HG02981 (cell line): ENCODE measurements around the gene SEMA3E.
"Not testable (repeated sequence)": the region's sequence is repeated elsewhere in the genome, so short reads cannot be mapped to it uniquely, and the experiment has no call there.

Experiments used
- ATAC-seq: cut with Tn5 transposase; IDR thresholded peaks from one replicate; pipeline ENCODE4 v1.9.1; 2021; ENCODE audit warnings: mild to moderate bottlenecking, moderate library complexity; ENCODE audit not compliant: unreplicated experiment

SEMA3E gene

DNA sequence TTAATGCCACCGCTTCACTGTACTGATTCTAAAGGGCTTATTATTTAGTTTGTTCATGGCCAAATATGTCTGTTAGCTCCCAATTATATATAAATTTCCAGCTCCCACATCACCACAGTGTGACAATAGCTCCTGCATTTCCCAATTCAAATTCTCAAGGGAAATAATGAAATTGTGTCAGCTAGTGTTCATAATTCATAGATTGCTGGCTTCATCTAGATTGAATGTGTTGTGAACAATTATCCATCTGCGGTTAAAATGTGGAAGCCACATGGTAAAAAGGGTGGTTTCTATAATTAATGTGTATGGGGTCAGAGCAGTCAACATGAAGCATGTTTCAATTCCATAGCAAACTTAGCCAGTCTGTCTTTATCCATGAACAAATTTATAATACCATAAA is 154.3 kb downstream of the SEMA3E start:
- no peak for ATAC-seq

DNA sequence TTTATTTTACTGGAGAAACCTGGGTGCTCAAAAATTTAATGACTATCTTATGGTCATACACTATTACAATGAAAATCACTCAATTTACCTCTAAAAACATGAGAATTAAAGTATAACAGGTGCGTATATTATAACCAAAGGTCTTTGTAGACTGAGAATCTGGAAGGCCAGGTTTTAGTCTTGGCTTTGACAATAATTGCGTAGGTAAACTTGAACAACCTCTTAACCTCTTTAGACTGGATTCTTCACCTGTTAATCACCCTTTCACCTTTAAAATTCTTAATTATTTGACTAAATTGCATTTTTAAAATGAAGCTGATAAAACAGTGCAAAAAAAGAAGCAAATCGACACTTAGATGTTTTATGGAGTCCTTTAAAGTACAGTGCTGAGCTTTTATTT is 156.1 kb downstream of the SEMA3E start:
- no peak for ATAC-seq

DNA sequence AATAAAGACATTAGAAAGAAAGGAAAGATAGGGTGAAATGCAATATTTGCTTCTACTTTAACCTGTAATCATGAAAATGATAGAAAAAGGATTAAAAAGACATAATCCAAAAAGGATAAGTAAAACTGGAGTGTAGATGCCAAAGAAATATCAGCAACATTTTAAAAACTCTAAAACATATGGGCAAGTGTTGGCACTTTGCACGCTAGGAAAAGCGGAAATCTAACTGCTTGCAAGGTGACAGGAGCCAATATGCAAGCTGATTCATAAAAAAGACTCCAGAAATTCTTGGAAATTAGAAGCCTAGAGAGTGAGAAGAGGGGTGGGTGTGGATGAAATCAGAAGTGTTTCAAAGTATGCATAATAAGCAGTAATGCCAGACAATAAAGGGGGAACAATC is 161.1 kb downstream of the SEMA3E start:
- no peak for ATAC-seq

DNA sequence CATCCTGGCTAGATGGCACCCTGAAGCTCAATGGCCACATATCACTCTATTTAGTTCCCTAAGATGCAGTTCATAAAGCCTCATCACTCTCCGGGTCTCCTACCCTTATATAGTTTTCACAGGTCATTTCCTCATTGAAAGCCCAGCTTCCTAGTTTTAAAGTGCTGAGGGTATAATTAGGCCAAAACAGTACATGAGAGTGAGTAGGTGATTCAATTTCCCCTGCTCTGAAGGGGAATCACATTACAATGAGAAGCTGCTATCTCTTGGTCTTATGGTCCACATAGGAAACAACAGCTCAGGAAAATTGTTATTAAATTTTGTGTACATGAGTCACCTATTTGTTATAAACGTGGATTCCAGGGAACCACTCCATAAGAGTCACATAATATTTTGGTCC is 162.0 kb downstream of the SEMA3E start:
- no peak for ATAC-seq

DNA sequence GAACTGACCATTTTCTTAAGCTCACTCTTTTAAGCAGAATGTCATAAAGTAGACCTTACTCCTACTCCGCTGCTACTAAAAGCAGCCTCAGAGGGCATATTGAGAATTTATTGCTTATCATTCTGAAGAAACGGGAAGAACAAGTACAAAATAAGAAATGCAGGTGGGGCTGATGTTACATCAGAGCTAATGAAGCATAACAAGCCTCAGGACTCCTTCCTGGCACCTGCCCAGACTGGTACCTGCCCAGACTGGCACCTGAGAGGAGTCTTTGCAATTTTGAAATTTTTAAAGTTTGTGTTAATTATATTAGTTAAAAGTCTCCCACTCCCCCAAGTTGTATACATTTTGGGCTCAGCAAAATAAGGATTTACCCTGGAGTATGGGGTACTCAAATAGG is 162.4 kb downstream of the SEMA3E start:
- ATAC-seq = no peak

DNA sequence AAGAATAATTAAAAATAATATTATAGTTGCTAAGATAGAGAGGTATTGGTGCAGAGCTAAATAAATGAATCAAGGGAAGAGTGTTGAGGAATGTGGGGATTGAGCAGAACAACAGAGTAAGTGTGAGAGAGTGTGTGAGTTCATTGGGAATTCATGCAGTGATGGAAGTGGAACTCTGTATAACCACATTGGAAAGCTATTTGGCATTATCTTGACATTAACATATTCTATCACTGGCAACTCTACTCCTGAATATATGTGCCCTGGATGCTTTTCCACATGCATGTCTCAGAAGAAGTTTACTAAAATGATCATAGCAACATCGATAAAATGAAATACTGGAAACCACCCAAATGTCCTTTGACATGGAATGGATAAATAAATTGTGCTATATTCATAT is 164.1 kb downstream of the SEMA3E start:
- ATAC-seq = no peak

DNA sequence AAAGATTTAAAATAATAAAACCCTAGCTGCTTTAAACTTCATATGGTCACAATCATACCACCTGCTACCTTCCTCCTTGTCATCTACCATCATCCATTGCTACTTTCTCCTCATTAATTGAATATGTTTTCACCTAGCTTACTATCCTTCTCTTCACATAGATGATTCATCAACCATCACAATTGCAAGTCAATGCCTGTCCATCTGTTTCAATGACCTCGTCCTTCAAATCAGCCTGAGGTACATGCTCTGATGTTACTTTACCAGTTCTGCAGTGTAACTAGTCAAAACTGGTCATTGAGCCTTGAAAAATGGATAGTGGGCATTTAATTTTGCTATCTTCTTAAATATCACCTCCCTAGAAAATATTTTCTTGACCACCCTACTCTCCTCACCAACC is 164.7 kb downstream of the SEMA3E start:
- ATAC-seq = no peak

DNA sequence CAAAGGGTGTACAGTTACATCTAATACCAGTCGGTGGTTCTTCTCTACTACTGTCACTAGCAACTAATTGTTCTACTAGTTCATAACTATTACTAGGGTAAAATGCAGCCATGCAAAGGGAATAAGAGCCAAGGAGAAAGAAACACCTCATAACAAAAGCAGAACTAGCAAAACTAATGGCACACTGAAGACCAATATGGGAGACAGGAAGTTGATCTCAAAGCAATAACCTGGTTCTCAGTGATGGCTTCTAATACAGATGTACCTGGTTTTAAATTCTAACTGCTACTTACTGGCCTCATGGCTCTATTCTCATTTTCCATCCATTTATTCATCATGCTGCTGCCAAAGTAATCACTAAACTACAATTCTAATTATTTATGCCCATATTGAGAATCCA is 170.3 kb downstream of the SEMA3E start:
- no peak for ATAC-seq

DNA sequence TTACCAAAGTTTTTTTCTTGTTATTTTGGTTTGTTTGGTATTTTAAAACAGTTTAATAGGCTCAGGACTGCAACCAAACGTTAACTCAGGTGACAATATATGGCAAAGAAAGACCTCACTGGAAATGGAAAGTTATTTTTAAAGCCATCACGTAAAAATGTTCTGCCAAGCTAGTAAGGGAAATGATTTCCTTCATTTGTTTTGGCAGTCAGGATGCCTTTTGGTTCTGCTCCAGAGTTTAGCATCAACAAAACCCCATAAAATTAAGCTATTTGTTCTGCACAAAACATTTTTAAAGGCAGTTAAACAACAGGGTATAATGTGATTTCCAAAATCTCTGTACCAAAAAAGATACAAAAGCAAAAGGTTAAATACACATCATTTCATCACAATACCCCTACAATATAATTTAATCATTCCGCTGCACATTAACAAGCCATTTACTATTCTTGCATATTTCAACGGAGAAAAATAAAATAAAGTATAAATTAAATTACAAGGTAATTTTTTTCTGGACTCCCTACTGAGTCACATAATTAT is 172.4 kb downstream of the SEMA3E start:
- no peak for ATAC-seq

DNA sequence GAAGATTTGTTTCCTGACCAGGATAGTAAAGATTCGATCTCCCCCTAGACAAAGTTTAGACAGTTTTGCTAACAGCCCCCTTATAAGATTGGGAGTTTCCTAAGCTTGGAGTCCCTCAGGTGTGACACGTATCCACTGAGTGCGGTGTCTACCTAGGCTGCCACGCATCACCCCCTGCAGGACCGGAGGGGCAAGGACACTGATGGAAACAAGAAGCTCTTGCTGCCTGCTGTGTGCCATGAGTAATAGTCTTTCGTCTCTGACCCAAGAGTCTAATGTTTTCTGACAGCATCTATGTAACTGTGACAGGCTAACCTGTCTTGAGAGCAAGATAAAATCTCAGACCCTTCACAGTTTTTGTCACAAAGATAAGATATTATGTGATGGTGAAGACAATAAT is 173.5 kb downstream of the SEMA3E start:
- ATAC-seq = no peak

DNA sequence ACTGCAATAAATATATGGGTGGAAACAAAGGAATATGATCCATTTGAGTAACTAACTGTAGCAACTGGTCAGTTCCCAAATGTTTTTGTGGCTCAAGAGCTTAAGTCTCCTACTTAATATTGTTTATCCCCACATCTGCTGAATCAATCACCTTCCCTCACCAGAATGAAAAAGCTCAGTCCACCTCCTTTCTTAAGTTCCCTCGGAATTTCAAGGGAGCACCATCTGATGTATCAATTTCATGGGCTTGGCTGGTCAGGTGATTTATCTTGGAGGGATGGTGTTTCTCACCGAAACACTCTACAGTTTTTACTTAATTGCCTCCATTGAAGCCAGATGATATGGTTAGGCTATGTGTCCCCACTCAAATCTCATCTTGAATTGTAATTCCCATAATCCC is 176.6 kb downstream of the SEMA3E start:
- no peak for ATAC-seq

DNA sequence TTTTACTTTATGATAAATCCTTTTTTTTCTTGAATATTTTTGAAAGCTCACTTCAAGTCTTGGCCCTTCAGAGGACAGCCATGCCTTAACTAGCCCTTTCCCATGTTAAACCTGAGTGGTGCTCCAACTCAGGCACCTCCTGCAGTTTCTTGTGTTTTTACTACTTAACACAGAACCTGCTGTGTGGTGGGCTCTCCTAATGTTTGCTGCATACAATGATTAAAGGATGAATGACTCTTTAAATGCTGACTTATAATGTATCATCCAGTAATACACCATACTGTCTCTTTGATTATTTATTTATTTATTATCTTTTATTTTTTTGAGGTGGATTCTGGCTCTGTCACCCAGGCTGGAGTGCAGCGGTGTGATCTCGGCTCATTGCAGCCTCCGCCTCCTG is 179.4 kb downstream of the SEMA3E start:
- ATAC-seq = no peak

DNA sequence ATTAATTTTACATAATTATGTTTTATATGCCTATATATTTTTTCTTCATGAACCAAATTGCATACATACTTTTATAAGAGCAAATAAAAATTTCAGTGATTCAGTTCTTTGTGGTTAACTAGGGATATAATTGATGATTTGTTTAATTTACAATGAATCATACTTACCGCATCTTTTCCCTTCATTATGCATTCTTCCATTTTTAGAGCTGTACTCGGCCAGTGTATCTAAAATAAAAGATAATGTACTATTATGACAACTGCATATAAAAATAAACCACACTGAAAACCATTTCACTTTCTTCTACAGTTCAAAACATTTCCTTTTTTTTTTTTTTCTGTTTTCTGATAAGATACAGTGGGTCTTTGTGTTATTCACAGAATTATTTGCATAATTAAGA is 179.9 kb downstream of the SEMA3E start:
- ATAC-seq = no peak

DNA sequence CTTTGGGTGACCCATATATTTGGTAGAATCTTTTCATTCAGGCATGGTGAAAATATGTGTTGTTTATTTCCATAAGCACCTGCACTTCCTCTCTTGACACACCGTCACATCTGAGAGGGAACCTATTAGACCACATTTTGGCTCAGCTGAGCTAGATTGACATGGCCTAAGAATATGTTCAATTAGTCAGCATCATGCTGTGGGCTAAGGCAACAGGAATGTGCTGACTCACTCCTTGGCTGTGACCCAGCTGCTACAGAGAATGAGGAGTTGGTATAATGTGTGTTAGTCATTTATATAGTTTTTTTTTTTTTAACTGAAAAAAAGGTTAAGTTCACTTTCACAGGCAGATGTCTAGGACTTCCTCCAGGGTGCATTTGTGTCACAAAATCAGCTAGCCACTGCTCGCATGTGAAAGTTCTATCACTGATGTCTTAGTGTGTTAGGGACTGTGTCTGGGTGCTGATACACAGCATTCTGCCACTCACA is 180.6 kb downstream of the SEMA3E start:
- ATAC-seq = peak; percentile 98

DNA sequence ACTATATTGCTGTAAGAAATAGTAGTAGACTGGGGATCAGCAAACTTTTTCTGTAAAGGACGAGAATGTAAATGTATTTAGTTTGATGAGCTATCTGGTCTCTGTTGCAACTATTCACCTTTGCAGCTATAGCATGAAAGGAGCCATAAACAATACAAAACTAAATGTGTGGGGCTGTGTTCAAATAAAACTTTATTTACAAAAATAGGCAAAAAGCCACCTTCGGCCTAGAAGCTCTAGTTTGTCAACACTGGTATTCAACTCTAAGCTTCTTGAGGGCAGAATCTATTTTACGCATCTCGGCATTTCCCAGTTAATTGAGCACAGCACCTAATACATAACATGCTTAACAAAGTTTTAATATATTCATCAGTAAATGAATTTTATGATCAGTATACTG is 181.4 kb downstream of the SEMA3E start:
- ATAC-seq = no peak

DNA sequence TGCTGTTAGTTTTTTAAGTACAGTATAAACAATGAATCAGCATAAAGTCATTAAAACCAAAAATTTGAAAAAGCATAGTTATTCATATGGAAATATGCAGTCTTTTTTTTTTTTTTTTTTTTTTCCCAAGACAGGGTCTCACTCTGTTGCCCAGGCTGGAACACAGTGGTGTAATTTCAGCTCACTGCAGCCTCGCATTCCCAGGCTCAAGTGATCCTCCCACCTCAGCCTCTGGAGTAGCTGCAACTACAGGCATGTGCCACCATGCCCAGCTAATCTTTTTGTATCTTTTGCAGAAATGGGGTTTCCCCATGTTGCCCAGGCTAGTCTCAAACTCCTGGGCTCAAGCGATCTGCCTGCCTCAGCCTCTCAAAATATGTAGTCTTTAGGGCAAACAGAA is 182.0 kb downstream of the SEMA3E start:
- ATAC-seq = no peak

DNA sequence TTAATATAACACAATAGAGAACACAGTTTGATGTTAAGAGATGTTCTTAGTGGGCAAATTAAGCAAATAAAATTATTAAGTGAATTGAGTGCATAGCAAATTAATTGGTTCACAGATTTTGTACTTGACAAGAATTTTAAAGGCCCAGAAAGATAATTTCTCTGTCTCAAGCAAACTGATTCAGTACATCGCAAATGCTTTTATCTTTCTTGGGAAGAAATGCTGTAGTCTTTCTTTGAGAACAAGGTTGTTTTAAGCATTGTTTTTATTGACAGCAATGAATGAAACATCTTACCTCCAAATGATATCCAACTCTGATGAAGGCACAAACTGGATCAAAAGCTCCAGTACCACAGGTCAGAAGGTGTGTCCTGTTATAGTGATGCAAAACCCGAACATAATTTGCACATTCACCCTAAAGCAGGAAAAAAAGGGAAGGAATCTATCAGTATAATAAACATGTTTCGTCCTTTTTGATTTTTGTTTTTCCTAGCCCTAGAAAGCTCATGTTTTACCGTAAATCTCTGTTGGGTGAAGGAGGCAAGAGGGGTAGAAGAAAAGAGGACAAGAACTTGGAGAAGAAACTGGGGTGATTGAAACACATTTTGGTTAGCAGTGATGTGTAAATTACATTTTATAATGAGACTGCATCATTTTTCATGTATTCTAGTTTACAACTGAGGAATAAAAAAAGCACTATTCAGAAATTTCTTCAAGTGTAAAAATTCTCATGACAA is 182.6 kb downstream of the SEMA3E start:
- no peak for ATAC-seq

DNA sequence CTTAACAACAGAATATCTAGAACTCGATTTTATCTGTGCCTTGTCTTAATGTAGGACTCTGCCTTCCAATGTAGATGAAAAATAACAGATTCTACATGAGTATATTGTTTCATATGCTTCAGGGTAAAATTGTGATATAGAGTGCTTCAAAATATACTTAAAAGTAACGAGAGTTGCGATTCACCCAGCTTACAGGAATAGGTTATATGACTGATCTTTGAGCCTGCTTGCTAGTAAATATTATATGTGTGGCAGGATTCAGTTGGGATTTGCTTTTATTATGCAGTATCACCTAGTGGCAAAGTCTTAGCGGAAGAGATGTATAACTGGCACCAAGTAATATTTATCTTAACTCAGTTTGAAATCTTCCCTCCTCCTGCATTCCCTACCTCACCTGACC is 183.3 kb downstream of the SEMA3E start:
- no peak for ATAC-seq

DNA sequence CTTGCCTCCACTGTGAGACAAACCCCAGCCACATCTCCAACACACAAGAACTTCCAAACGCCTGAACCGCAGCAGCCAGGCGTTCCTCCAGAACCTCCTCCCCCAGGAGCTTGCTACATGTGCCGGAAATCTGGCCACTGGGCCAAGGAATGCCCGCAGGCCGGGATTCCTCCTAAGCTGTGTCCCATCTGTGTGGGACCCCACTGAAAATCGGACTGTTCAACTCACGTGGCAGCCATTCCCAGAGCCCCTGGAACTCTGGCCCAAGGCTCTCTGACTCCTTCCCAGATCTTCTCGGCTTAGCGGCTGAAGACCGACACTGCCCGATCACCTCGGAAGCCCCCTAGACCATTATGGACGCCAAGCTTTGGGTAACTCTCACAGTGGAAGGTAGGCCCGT is 187.1 kb downstream of the SEMA3E start:
- not testable (repeated sequence) for ATAC-seq

DNA sequence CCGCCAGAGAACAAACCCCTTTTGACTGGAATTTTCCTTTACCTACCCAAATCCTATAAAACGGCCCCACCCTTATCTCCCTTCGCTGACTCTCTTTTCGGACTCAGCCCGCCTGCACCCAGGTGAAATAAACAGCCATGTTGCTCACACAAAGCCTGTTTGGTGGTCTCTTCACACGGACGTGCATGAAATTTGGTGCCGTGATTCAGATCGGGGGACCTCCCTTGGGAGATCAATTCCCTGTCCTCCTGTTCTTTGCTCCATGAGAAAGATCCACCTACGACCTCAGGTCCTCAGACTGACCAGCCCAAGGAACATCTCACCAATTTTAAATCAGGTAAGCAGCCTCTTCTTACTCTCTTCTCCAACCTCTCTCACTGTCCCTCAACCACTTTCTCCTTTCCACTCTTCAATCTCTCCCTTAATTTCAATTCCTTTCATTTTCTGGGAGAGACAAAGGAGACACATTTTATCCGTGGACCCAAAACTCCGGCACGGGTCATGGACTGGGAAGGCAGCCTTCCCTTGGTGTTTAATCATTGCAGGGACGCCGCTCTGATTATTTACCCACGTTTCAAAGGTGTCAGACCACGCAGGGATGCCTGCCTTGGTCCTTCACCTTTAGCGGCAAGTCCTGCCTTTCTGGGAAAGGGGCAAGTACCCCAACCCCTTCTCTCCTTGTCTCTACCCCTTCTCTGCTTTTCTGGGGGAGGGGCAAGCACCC is 188.8 kb downstream of the SEMA3E start:
- not testable (repeated sequence) for ATAC-seq

DNA sequence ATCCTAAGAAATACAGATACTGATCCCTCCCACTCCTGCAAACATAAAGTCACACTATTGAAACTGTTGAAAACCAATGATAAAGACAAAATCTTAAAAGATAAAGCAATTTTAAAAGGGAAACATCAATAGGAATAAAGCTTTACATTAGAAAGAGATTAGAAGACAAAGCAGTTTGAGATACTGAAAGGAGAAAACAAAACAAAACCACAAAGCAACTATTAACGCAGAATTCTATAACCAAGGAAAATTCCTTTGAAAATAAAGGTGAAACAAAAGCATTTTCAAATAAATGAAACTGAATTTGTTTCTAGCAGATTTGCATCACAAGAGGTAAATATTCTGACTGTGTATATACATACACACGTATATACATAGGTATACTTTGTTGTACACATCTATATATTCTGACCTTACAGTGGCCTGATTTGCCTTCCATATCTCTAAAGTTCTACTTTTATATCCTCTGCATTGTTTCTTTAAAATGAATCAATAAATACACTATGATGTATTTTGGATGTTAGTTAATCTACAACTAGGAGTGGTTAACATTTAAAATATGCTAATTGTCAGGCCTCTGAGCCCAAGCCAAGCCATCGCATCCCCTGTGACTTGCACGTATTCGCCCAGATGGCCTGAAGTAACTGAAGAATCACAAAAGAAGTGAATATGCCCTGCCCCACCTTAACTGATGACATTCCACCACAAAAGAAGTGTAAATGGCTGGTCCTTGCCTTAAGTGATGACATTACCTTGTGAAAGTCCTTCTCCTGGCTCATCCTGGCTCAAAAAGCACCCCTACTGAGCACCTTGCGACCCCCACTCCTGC is 189.6 kb downstream of the SEMA3E start:
- ATAC-seq = not testable (repeated sequence)
